ENCODE results near the gene ZNF324.

- TF ChIP-seq CTCF (IDR thresholded peaks at IDR 0.05) (no peak), POLR2AphosphoS5 (IDR thresholded peaks at IDR 0.05) (no peak), EP300 (IDR thresholded peaks at IDR 0.05) (no peak)
Observed at GRCh38 chr19:58450856-58451357, 16.0 kb upstream of the ZNF324 start.

Data from esophagus muscularis mucosa (tissue), 4 donors.